GM10266 (cell line): ENCODE data around the gene AP4M1.
A peak's percentile ranks its signal among the peaks of the same experiment; 100 is the strongest.

Experiments used
- DNase-seq: peaks from one replicate; pipeline ENCODE4 v3.0.0; 2012; ENCODE audit errors: extremely low spot score
- CTCF ChIP-seq: IDR thresholded peaks from 2 replicates; pipeline ENCODE4 v1.5.1; 2012; ENCODE audit warnings: mild to moderate bottlenecking, low read depth; ENCODE audit not compliant: control insufficient read depth, insufficient read depth; ENCODE audit errors: missing control alignments

AP4M1 gene

DNA sequence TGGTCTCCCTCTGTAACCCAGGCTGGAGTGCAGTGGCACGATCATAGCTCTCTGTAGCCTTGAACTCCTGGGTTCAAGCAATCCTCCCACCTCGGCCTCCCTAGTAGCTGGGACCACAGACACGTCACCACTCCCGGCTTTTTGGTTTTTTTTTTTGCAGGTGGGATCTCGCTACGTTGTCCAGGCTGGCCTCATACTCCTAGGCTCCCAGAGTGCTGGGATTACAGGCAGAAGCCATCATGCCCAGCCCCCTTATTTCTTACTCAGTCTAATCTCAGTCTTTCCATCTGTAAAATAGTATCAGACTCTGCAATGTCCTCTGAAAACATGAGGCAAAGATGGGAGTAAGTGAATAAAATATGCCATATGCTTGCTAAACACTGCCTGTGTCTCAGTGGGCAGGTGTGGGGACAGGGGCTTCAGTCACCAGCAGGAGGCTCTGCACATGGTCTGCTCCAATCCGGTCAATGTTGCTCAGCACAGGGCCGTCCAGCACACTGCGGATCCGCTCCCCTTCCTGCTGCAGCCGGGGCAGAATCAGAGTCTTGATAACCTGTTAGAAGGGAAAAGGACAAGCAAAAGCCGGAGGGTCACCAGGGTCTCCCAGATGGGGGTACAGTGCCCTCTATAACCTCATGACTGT, 8.2 kb downstream of the AP4M1 start:
- DNase-seq, result no peak
- TF ChIP-seq CTCF, result no peak

- DNase-seq, result no peak
- no peak for TF ChIP-seq CTCF
Measured at GRCh38 chr7:100111156-100111555, 9.7 kb downstream of the AP4M1 start.

- TF ChIP-seq CTCF, result no peak
- DNase-seq, result no peak
Measured at GRCh38 chr7:100111914-100112313, 10.5 kb downstream of the AP4M1 start.

GRCh38 chr7:100115026-100115425, 13.6 kb downstream of the AP4M1 start:
- no peak for TF ChIP-seq CTCF
- DNase-seq, result no peak

DNA sequence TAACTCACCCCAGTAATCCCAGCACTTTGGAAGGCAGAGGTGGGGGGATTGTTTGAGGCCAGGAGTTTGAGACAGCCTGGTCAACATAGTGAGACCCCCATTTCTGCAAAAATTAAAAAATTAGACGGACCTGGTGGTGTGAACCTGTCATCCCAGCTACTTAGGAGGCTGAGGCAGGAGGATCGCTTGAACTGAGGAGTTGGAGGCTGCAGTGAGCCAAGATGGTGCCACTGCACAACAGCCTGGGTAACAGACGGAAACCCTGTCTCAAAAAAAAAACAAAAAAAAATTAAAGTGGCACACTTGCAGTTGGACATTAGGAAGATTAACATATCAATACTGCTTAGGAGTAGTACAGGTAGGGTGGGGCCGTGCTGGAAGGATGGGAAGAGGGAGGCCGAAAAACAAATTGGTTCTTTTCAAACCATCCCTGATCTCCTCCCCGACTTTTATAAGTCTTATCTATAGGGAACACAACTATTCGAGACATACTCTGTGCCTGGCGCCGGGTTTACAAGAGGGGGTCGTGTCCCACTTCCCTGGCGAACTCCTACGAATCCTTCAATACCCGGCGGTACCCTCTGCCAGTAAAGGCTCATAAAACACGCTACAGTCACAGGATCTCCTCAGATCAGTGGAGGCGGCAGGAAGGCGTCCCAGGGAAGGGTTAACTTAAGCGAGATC, 17.1 kb downstream of the AP4M1 start:
- no peak for DNase-seq
- no peak for TF ChIP-seq CTCF

DNA sequence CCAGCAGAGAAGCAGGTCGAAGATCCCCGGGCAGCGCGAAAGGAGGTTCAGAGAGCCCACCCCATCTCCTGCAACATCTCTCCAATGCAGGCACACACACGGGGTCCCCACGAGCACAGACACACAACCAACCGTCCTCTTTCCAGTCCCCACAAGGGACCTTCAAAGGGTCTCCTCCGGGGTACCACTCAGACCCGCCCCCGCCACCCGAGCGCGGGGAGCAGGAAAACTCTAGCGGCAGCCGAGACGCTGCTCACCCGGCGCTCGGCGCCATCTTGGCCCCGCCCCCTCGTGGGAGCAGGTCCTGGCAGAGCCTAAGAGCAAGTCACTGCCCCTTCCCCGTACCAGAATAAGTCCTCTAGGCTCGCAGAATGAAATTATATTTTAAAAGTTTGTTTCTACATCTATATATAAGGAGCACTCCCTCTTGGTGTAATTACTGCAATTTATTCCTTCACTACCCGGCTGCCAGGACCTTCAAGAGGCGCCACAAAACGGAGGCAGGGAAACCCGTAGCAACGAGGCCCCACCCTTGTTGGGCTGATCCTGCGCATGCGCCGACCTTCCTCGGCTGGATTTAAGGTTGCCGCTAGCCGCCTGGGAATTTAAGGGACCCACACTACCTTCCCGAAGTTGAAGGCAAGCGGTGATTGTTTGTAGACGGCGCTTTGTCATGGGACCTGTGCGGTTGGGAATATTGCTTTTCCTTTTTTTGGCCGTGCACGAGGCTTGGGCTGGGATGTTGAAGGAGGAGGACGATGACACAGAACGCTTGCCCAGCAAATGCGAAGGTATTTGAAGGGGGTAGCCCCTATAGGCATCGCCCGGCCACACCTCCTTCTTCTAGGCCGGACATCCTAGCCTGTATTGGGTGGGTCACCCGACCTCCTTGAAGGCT, 17.9 kb downstream of the AP4M1 start, which contains the start of the genes CNPY4 and TAF6:
TSS of gene CNPY4 (plus strand) at position 563 of the 898 bp plus-strand sequence. CDS start at position 674, 111 bp downstream.
TSS of gene TAF6 (minus strand) at position 287 of the 898 bp plus-strand sequence. CDS start 5,149 bp downstream, outside the sequence.
- TF ChIP-seq CTCF, result no peak
- DNase-seq, result peak; percentile 98
